Mammary epithelial cell (primary cell): ENCODE measurements around the gene INPP5A.
"Not testable (repeated sequence)": the region's sequence is repeated elsewhere in the genome, so short reads cannot be mapped to it uniquely, and the experiment has no call there.

Source experiments
- EZH2 ChIP-seq: IDR thresholded peaks from 2 replicates; pipeline ENCODE4 v1.6.1; 2012; ENCODE audit warnings: low read length, inconsistent platforms, borderline replicate concordance
- TF ChIP-seq, protein P1 (sequence below), 2 donors: IDR thresholded peaks in 1 of 2; conservative IDR thresholded peaks in 1 of 2; 2 replicates each; pipeline ENCODE4 v1.5.1; 2011 to 2012; ENCODE audit warnings: inconsistent platforms in 2 of 2, low read length in 2 of 2, mild to moderate bottlenecking in 2 of 2, control low read depth in 1 of 2, low read depth in 1 of 2; ENCODE audit not compliant: insufficient read depth in 1 of 2; ENCODE audit errors: extremely low read depth in 1 of 2

DNA sequence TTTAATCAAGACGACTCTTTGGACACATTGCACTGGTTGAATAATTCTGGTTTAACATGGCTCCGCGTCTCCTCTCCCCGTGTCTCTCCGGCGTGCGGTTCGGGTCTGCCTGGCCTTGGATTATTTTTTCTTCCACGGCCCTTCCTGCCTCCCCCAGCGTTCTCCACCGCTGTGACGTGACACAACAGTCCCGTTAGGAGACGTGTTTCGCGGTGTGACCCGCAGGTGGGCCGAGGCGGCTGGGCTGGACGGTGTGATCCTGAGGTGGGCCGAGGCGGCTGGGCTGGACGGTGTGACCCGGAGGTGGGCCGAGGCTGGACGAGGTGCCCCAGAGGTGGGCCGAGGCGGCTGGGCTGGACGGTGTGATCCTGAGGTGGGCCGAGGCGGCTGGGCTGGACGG is 260.4 kb downstream of the INPP5A start:
- TF ChIP-seq, protein P1, sequence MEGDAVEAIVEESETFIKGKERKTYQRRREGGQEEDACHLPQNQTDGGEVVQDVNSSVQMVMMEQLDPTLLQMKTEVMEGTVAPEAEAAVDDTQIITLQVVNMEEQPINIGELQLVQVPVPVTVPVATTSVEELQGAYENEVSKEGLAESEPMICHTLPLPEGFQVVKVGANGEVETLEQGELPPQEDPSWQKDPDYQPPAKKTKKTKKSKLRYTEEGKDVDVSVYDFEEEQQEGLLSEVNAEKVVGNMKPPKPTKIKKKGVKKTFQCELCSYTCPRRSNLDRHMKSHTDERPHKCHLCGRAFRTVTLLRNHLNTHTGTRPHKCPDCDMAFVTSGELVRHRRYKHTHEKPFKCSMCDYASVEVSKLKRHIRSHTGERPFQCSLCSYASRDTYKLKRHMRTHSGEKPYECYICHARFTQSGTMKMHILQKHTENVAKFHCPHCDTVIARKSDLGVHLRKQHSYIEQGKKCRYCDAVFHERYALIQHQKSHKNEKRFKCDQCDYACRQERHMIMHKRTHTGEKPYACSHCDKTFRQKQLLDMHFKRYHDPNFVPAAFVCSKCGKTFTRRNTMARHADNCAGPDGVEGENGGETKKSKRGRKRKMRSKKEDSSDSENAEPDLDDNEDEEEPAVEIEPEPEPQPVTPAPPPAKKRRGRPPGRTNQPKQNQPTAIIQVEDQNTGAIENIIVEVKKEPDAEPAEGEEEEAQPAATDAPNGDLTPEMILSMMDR (conservative IDR thresholded peaks at IDR 0.05 in 1 of 2, IDR thresholded peaks at IDR 0.05 in 1 of 2; ENCODE audit: extremely low read depth in 1 of 2, insufficient read depth in 1 of 2, low read depth in 1 of 2, low read length in 2 of 2), result not testable (repeated sequence)
- not testable (repeated sequence) for TF ChIP-seq EZH2
